HepG2 (cell line): ENCODE results near the gene PDK2. TPM values are rescaled to one million over a fixed set of nuclear protein-coding genes. Genes with fewer than 3 reads are reported as not detected.

Source experiments
- ATAC-seq: fragments of 200-7000 bp; cut with Tn5 transposase; 3 replicates; pipeline ENCODE4 v1.9.1; 2020; ENCODE audit warnings: mild to moderate bottlenecking, moderate library complexity
- BruUV-seq: library from RNA; stranded (reverse); fragments of 400-500 nt; replicated peaks from 2 replicates; lab custom pipeline; 2021; lab: Mats Ljungman, UMichigan
- CTCF ChIA-PET: fragments of 300-600 bp; formaldehyde crosslinking; extraction: SDS; loops from one replicate; lab custom pipeline; 2021; ENCODE audit warnings: low total read pairs, inconsistent platforms, low intra/inter-chr PET ratio; lab: Yijun Ruan, JAX
- POLR2A ChIA-PET: fragments of 350-600 bp; sonication (Branson Sonifier 250); formaldehyde crosslinking; loops from one replicate; lab custom pipeline; 2020; ENCODE audit warnings: antibody characterized with exemption, inconsistent platforms; lab: Yijun Ruan, JAX
- DNase-seq: peaks from one replicate; pipeline ENCODE4 v3.0.0-alpha.2; 2015; ENCODE audit warnings: low spot score
- FAIRE-seq: peaks from 3 replicates; lab custom pipeline; 2011; peaks lifted over from hg19 to GRCh38; lab: Jason Lieb, UNC
- H2AFZ ChIP-seq: one replicate; pipeline ENCODE4 v1.6.1; 2011; ENCODE audit warnings: low read length, inconsistent platforms
- H3K27ac ChIP-seq: fragments of 300-600 bp; 3 replicates; pipeline ENCODE4 v1.8.0; 2011; ENCODE audit warnings: mixed run types, mild to moderate bottlenecking, mixed read lengths, low read length, inconsistent platforms; ENCODE audit not compliant: insufficient read depth; ENCODE audit errors: extremely low read length
- H3K27me3 ChIP-seq, 2 experiments: fragments of 200-600 bp in 1 of 2; 2 replicates in 1 of 2; 3 replicates in 1 of 2; pipeline versions ENCODE4 v1.6.0 to v1.8.0; 2011; ENCODE audit warnings: low read length in 2 of 2, mild to moderate bottlenecking in 2 of 2, moderate library complexity in 2 of 2, inconsistent platforms in 1 of 2; ENCODE audit not compliant: insufficient read depth in 2 of 2, control insufficient read depth in 1 of 2
- H3K36me3 ChIP-seq, 2 experiments: fragments of 200-600 bp in 1 of 2; replicated peaks in 1 of 2; 2 replicates in 1 of 2; 3 replicates in 1 of 2; pipeline versions ENCODE4 v1.5.1 to v1.8.0; 2011; ENCODE audit warnings: low read length in 2 of 2, inconsistent platforms in 1 of 2; ENCODE audit not compliant: insufficient read depth in 2 of 2, control insufficient read depth in 1 of 2
- H3K4me1 ChIP-seq: 2 replicates; pipeline ENCODE4 v1.5.1; 2012; ENCODE audit warnings: low read length, inconsistent platforms; ENCODE audit not compliant: insufficient read depth
- H3K4me2 ChIP-seq: 2 replicates; pipeline ENCODE4 v1.6.0; 2011; ENCODE audit warnings: low read depth, low read length, inconsistent platforms
- H3K4me3 ChIP-seq, 3 experiments: fragments of 200-600 bp in 1 of 3; sonication (generic), shearing (Covaris generic) in 1 of 3; replicated peaks in 1 of 3; 2 replicates each; pipeline ENCODE4 v1.5.1; 2011 to 2016; ENCODE audit warnings: low read length in 3 of 3, inconsistent platforms in 2 of 3, low read depth in 2 of 3, mild to moderate bottlenecking in 2 of 3, control low read depth in 1 of 3, mixed read lengths in 1 of 3; ENCODE audit not compliant: insufficient read depth in 1 of 3
- H3K79me2 ChIP-seq: one replicate; pipeline ENCODE4 v1.6.1; 2011; ENCODE audit warnings: low read length, inconsistent platforms; ENCODE audit not compliant: insufficient read depth
- H3K9ac ChIP-seq: 2 replicates; pipeline ENCODE4 v1.6.0; 2011; ENCODE audit warnings: mild to moderate bottlenecking, low read depth, low read length, inconsistent platforms; ENCODE audit not compliant: insufficient read depth
- H3K9me3 ChIP-seq: 2 replicates; pipeline ENCODE4 v1.5.1; 2012; ENCODE audit warnings: mild to moderate bottlenecking, low read length
- H4K20me1 ChIP-seq: 2 replicates; pipeline ENCODE4 v1.6.0; 2011; ENCODE audit warnings: inconsistent platforms, mild to moderate bottlenecking, low read length, moderate library complexity; ENCODE audit not compliant: insufficient read depth
- EED ChIP-seq: sonication (generic); formaldehyde crosslinking; IDR thresholded peaks from 2 replicates; pipeline ENCODE4 v1.5.0; 2020; ENCODE audit warnings: mild to moderate bottlenecking, missing genetic modification reagents
- HNRNPL ChIP-seq: fragments of 200-400 bp; formaldehyde crosslinking; IDR thresholded peaks from 2 replicates; pipeline ENCODE4 v1.6.1; 2017; ENCODE audit warnings: mild to moderate bottlenecking, low read depth, low read length
- MBNL3 ChIP-seq: fragments of 250-450 bp; sonication (Bioruptor Pico); conservative IDR thresholded peaks from 2 replicates; pipeline ENCODE4 v1.8.0; 2022; ENCODE audit warnings: mild to moderate bottlenecking, inconsistent platforms
- ONECUT2 ChIP-seq: sonication (generic); formaldehyde crosslinking; IDR thresholded peaks from 2 replicates; pipeline ENCODE4 v1.4.0; 2020; ENCODE audit warnings: missing genetic modification reagents
- ZFP91 ChIP-seq: sonication (generic); formaldehyde crosslinking; IDR thresholded peaks from 2 replicates; pipeline ENCODE4 v1.9.0; 2022; ENCODE audit warnings: missing genetic modification reagents, mild to moderate bottlenecking, borderline replicate concordance
- ZNF567 ChIP-seq: sonication (generic); formaldehyde crosslinking; IDR thresholded peaks from 2 replicates; pipeline ENCODE4 v1.8.1; 2023; ENCODE audit warnings: mild to moderate bottlenecking, missing genetic modification reagents, borderline replicate concordance
- ZNF816 ChIP-seq: sonication (generic); formaldehyde crosslinking; IDR thresholded peaks from 2 replicates; pipeline ENCODE4 v1.8.0; 2022; ENCODE audit warnings: missing genetic modification reagents, mild to moderate bottlenecking, borderline replicate concordance
- ZSCAN31 ChIP-seq: sonication (generic); formaldehyde crosslinking; IDR thresholded peaks from 2 replicates; pipeline ENCODE4 v1.5.0; 2020; ENCODE audit warnings: low read depth, mild to moderate bottlenecking, missing genetic modification reagents
- WGBS: methylation state at CpG from one replicate; pipeline ENCODE4 v1.1.6; 2017; ENCODE audit warnings: low lambda C conversion rate; 5-methylcytosine and 5-hydroxymethylcytosine counted together
- in situ Hi-C: cut with HindIII; loops from 2 replicates; pipeline ENCODE4 v1.10.0; 2017; ENCODE audit warnings: low pct_unique_long_range_greater_than_20kb; ENCODE audit not compliant: extremely low pct_ligation_motif_present
- intact Hi-C: fragments of 100-400 bp; cut with micrococcal nuclease; formaldehyde crosslinking; loops from one replicate; pipeline ENCODE4 v1.10.0; 2022; ENCODE audit not compliant: unreplicated experiment
- polyA plus RNA-seq, 8 experiments: library from polyadenylated mRNA; depleted of rRNA in 3 of 8; stranded (reverse) in 7 of 8; unstranded in 1 of 8; fragments of >200 nt; fragmentation: Illumina TruSeq in 4 of 8; extraction: Trizol in 4 of 8; gene quantifications; 2 replicates each; pipeline versions ENCODE4 v1.2.1 to v1.2.3, GENCODE V29; 2011 to 2016; ENCODE audit warnings: low read depth in 4 of 8, missing spikeins in 1 of 8, mixed read lengths in 1 of 8; ENCODE audit not compliant: insufficient read depth in 1 of 8
- total RNA-seq, 5 experiments: library from RNA; depleted of rRNA; stranded (reverse); fragments of >200 nt; fragmentation: Illumina TruSeq; extraction: Trizol; gene quantifications; 2 replicates each; pipeline ENCODE4 v1.2.3, GENCODE V29; 2016; ENCODE audit warnings: low read depth in 1 of 5
- TF ChIP-seq, protein P1 (sequence below): IDR thresholded peaks from 2 replicates; pipeline ENCODE4 v1.4.0; 2020; ENCODE audit warnings: mild to moderate bottlenecking, missing genetic modification reagents
- TF ChIP-seq, protein P2 (sequence below): sonication (generic); formaldehyde crosslinking; IDR thresholded peaks from 2 replicates; pipeline ENCODE4 v1.4.0; 2020; ENCODE audit warnings: missing genetic modification reagents

The PDK2 gene
- total and polyA plus RNA-seq, 2 of the 13 experiments (the other 11 are each of a cell fraction or from before 2014, with no cell fraction given): 18.5 to 59.7 TPM

GRCh38 chr17:50112694-50113093 lies 17.5 kb downstream of the PDK2 start:
- peak overlapping the region; percentile 55 for H3K9ac ChIP-seq
- peaks cover 69% of the 10 kb centered on the region for H3K4me1 ChIP-seq
- ATAC-seq: no peak
- H2AFZ ChIP-seq: no peak overlapping the region
- intact Hi-C loops: no loop called here
- ChIA-PET POLR2A (interaction anchor here (1.3 to 2.9 kb wide), 5 partner anchors 11 to 226 kb away, joined by 3 to 32 read pairs (median 6); partner anchors contain the start of gene SAMD14), CTCF (no interaction called here)
- no peaks in the 10 kb centered on the region for H3K36me3 ChIP-seq
- FAIRE-seq: no peak
- no peaks in the 10 kb centered on the region for H3K79me2 ChIP-seq
- 77% methylated on average over 17 of the region's 17 CpGs for WGBS
- H3K4me2 ChIP-seq: peak overlapping the region; percentile 70
- H3K27ac ChIP-seq: peak overlapping the region; percentile 46
- no peaks in the 10 kb centered on the region for H3K9me3 ChIP-seq
- no peak for DNase-seq
- no peaks in the 10 kb centered on the region for H4K20me1 ChIP-seq
- no peak overlapping the region for H3K4me3 ChIP-seq
- in situ Hi-C loops: no loop called here
- H3K27me3 ChIP-seq: peaks cover 0 to 14% of the 10 kb centered on the region in 2 experiments; a peak in 3 of 5 replicates
- BruUV-seq: no TSS peak
- TF ChIP-seq ONECUT2 (CRISPR knock-in tag) (no peak), ZNF816 (CRISPR knock-in tag) (no peak), MBNL3 (CRISPR knock-in tag) (no peak), ZNF567 (CRISPR knock-in tag) (no peak), ZFP91 (CRISPR knock-in tag) (0 out of 2 replicates have a peak, but pooled peaks have one; percentile 14), HNRNPL (peak; percentile 81), ZSCAN31 (0 out of 2 replicates have a peak, but pooled peaks have one; percentile 12), EED (CRISPR knock-in tag) (no peak)
- TF ChIP-seq, protein P1, sequence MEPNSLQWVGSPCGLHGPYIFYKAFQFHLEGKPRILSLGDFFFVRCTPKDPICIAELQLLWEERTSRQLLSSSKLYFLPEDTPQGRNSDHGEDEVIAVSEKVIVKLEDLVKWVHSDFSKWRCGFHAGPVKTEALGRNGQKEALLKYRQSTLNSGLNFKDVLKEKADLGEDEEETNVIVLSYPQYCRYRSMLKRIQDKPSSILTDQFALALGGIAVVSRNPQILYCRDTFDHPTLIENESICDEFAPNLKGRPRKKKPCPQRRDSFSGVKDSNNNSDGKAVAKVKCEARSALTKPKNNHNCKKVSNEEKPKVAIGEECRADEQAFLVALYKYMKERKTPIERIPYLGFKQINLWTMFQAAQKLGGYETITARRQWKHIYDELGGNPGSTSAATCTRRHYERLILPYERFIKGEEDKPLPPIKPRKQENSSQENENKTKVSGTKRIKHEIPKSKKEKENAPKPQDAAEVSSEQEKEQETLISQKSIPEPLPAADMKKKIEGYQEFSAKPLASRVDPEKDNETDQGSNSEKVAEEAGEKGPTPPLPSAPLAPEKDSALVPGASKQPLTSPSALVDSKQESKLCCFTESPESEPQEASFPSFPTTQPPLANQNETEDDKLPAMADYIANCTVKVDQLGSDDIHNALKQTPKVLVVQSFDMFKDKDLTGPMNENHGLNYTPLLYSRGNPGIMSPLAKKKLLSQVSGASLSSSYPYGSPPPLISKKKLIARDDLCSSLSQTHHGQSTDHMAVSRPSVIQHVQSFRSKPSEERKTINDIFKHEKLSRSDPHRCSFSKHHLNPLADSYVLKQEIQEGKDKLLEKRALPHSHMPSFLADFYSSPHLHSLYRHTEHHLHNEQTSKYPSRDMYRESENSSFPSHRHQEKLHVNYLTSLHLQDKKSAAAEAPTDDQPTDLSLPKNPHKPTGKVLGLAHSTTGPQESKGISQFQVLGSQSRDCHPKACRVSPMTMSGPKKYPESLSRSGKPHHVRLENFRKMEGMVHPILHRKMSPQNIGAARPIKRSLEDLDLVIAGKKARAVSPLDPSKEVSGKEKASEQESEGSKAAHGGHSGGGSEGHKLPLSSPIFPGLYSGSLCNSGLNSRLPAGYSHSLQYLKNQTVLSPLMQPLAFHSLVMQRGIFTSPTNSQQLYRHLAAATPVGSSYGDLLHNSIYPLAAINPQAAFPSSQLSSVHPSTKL: no peak
- TF ChIP-seq, protein P2, sequence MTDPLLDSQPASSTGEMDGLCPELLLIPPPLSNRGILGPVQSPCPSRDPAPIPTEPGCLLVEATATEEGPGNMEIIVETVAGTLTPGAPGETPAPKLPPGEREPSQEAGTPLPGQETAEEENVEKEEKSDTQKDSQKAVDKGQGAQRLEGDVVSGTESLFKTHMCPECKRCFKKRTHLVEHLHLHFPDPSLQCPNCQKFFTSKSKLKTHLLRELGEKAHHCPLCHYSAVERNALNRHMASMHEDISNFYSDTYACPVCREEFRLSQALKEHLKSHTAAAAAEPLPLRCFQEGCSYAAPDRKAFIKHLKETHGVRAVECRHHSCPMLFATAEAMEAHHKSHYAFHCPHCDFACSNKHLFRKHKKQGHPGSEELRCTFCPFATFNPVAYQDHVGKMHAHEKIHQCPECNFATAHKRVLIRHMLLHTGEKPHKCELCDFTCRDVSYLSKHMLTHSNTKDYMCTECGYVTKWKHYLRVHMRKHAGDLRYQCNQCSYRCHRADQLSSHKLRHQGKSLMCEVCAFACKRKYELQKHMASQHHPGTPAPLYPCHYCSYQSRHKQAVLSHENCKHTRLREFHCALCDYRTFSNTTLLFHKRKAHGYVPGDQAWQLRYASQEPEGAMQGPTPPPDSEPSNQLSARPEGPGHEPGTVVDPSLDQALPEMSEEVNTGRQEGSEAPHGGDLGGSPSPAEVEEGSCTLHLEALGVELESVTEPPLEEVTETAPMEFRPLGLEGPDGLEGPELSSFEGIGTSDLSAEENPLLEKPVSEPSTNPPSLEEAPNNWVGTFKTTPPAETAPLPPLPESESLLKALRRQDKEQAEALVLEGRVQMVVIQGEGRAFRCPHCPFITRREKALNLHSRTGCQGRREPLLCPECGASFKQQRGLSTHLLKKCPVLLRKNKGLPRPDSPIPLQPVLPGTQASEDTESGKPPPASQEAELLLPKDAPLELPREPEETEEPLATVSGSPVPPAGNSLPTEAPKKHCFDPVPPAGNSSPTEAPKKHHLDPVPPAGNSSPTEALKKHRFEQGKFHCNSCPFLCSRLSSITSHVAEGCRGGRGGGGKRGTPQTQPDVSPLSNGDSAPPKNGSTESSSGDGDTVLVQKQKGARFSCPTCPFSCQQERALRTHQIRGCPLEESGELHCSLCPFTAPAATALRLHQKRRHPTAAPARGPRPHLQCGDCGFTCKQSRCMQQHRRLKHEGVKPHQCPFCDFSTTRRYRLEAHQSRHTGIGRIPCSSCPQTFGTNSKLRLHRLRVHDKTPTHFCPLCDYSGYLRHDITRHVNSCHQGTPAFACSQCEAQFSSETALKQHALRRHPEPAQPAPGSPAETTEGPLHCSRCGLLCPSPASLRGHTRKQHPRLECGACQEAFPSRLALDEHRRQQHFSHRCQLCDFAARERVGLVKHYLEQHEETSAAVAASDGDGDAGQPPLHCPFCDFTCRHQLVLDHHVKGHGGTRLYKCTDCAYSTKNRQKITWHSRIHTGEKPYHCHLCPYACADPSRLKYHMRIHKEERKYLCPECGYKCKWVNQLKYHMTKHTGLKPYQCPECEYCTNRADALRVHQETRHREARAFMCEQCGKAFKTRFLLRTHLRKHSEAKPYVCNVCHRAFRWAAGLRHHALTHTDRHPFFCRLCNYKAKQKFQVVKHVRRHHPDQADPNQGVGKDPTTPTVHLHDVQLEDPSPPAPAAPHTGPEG (CRISPR knock-in tag): 0 out of 2 replicates have a peak, but pooled peaks have one; percentile 26
